ENCODE data around the gene REEP6. TPM values are rescaled to one million over a fixed set of nuclear protein-coding genes. Genes with fewer than 3 reads are reported as not detected.

Gene REEP6
- total RNA-seq, 1 experiment from 2014 or later = 10.5 TPM

DNA sequence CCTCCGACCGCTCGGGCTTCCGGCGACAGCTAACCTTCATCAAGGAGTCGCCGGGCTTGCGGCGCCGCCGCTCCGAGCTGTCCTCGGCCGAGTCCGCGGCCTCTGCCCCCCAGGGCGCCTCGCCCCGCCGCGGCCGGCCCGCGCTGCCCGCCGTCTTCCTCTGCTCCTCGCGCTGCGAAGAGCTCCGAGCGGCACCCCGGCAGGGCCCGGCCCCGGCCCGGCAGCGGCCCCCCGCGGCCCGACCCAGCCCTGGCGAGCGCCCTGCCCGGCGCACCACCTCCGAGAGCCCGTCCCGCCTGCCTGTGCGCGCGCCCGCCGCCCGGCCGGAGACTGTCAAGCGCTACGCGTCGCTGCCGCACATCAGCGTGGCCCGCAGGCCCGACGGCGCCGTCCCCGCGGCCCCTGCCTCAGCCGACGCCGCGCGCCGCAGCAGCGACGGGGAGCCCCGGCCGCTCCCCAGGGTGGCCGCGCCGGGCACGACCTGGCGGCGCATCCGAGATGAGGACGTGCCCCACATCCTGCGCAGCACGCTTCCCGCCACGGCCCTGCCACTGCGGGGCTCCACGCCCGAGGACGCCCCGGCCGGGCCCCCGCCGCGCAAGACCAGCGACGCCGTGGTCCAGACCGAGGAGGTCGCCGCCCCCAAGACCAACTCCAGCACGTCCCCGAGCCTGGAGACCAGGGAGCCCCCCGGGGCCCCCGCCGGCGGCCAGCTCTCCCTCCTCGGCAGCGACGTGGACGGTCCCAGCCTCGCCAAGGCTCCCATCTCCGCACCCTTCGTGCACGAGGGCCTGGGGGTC lies 21.5 kb upstream of the REEP6 start:
- Histone ChIP-seq H3K56ac (ENCODE audit: insufficient read length, low read depth, low read length) (no peak overlapping the region), H2BK5ac (ENCODE audit: insufficient read length, low read length) (no peak overlapping the region), H3K27ac (ENCODE audit: insufficient read length, low read depth, low read length) (no peak overlapping the region), H2BK120ac (ENCODE audit: low read depth, low read length, poor library complexity, severe bottlenecking) (no peak overlapping the region), H3K27me3 (ENCODE audit: insufficient read depth, low read length) (peaks cover 58% of the 10 kb centered on the region), H2AK5ac (ENCODE audit: insufficient read length, low read length) (no peak overlapping the region), H2BK12ac (ENCODE audit: insufficient read length, low read depth, low read length) (no peak overlapping the region), H4K20me1 (ENCODE audit: control insufficient read depth, insufficient read depth, insufficient read length) (peaks cover 3% of the 10 kb centered on the region), H3K23ac (ENCODE audit: insufficient read length, low read depth, low read length) (no peak overlapping the region), H3K4ac (ENCODE audit: low read depth, low read length) (no peak overlapping the region), H3K79me1 (ENCODE audit: insufficient read depth, low read depth, low read length, poor library complexity, severe bottlenecking) (no peaks in the 10 kb centered on the region), H3K18ac (ENCODE audit: insufficient read length, low read depth, low read length) (no peak overlapping the region), H3K14ac (ENCODE audit: insufficient read depth, low read length) (no peak overlapping the region), H4K5ac (ENCODE audit: insufficient read length, low read depth, low read length) (no peak overlapping the region), H3K23me2 (ENCODE audit: insufficient read length, low read depth, low read length, poor library complexity, severe bottlenecking) (peaks cover 9% of the 10 kb centered on the region), H3K4me2 (ENCODE audit: insufficient read depth, insufficient read length, low read length) (no peak overlapping the region), H2BK15ac (ENCODE audit: low read depth, low read length) (no peak overlapping the region), H4K8ac (replicated peaks; ENCODE audit: insufficient read length, low read depth, low read length) (no peak overlapping the region), H2BK20ac (ENCODE audit: low read depth, low read length, poor library complexity, severe bottlenecking) (no peak overlapping the region), H3K79me2 (ENCODE audit: insufficient read depth, low read length) (no peaks in the 10 kb centered on the region), H3K9me3 (ENCODE audit: control insufficient read depth, low read depth, low read length) (no peaks in the 10 kb centered on the region), H3K4me1 (ENCODE audit: insufficient read depth, low read length) (no peaks in the 10 kb centered on the region), H3K9ac (ENCODE audit: extremely low read depth, insufficient read length, low read length) (no peak overlapping the region), H2AFZ (ENCODE audit: low read length) (no peak overlapping the region), H3T11ph (ENCODE audit: low read length) (no peak overlapping the region), H4K91ac (ENCODE audit: insufficient read length, low read depth, low read length) (no peak overlapping the region)
- H3K4me3 Mint-ChIP-seq = no peak overlapping the region; a peak in 1 of 5 replicates
- H3K27ac Mint-ChIP-seq = no peak overlapping the region
- no peak for DNase-seq
- H3K36me3 Mint-ChIP-seq (ENCODE audit: insufficient read depth in 1 of 3, low read depth in 3 of 3) = no peaks in the 10 kb centered on the region
- peaks cover 75% of the 10 kb centered on the region for H3K27me3 Mint-ChIP-seq (ENCODE audit: low read depth)
- TF ChIP-seq CTCF (conservative IDR thresholded peaks at IDR 0.05) = no peak
- H3K9me3 Mint-ChIP-seq = no peaks in the 10 kb centered on the region
- WGBS (ENCODE audit: extremely low coverage, insufficient read length, low lambda C conversion rate) = no CpG with 5 or more reads among the region's 117 CpGs
- peaks cover 2 to 9% of the 10 kb centered on the region in 2 experiments; a peak in 3 of 4 replicates for H3K4me1 Mint-ChIP-seq
